ENCODE measurements around the gene CLMN. TPM values are rescaled to one million over a fixed set of nuclear protein-coding genes. Genes with fewer than 3 reads are reported as not detected.

CLMN gene
- polyA plus RNA-seq, 1 donor from 2014 or later: 0.57 TPM

DNA sequence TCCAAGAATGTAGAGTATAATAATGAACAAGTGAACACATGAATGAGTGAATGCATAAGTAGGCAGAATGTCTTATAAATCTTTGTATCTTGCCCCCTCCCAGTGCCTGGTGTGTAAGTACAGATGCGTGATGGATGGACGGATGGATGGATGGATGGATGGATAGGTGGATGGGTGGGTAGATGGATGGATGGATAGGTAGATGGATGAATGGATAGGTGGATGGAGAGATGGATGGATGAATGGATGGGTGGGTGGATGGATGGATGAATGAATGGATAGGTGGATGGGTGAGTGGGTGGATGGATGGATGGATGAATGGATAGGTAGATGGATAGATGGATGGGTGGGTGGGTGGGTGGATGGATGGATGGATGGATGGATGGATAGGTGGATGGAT is 74.4 kb downstream of the CLMN start:
- no peak overlapping the region for H3K4me2 ChIP-seq (ENCODE audit: low read length)
- TF ChIP-seq EP300 (conservative IDR thresholded peaks at IDR 0.05; ENCODE audit: poor library complexity, severe bottlenecking) (no peak), POLR2AphosphoS5 (IDR thresholded peaks at IDR 0.05) (no peak), MXI1 (conservative IDR thresholded peaks at IDR 0.05; ENCODE audit: poor library complexity, severe bottlenecking) (no peak), TAF1 (IDR thresholded peaks at IDR 0.05; ENCODE audit: low read depth) (no peak)
- TF ChIP-seq, protein P1, sequence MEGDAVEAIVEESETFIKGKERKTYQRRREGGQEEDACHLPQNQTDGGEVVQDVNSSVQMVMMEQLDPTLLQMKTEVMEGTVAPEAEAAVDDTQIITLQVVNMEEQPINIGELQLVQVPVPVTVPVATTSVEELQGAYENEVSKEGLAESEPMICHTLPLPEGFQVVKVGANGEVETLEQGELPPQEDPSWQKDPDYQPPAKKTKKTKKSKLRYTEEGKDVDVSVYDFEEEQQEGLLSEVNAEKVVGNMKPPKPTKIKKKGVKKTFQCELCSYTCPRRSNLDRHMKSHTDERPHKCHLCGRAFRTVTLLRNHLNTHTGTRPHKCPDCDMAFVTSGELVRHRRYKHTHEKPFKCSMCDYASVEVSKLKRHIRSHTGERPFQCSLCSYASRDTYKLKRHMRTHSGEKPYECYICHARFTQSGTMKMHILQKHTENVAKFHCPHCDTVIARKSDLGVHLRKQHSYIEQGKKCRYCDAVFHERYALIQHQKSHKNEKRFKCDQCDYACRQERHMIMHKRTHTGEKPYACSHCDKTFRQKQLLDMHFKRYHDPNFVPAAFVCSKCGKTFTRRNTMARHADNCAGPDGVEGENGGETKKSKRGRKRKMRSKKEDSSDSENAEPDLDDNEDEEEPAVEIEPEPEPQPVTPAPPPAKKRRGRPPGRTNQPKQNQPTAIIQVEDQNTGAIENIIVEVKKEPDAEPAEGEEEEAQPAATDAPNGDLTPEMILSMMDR (IDR thresholded peaks at IDR 0.05; ENCODE audit: poor library complexity, severe bottlenecking): no peak
- TF ChIP-seq, protein P2, sequence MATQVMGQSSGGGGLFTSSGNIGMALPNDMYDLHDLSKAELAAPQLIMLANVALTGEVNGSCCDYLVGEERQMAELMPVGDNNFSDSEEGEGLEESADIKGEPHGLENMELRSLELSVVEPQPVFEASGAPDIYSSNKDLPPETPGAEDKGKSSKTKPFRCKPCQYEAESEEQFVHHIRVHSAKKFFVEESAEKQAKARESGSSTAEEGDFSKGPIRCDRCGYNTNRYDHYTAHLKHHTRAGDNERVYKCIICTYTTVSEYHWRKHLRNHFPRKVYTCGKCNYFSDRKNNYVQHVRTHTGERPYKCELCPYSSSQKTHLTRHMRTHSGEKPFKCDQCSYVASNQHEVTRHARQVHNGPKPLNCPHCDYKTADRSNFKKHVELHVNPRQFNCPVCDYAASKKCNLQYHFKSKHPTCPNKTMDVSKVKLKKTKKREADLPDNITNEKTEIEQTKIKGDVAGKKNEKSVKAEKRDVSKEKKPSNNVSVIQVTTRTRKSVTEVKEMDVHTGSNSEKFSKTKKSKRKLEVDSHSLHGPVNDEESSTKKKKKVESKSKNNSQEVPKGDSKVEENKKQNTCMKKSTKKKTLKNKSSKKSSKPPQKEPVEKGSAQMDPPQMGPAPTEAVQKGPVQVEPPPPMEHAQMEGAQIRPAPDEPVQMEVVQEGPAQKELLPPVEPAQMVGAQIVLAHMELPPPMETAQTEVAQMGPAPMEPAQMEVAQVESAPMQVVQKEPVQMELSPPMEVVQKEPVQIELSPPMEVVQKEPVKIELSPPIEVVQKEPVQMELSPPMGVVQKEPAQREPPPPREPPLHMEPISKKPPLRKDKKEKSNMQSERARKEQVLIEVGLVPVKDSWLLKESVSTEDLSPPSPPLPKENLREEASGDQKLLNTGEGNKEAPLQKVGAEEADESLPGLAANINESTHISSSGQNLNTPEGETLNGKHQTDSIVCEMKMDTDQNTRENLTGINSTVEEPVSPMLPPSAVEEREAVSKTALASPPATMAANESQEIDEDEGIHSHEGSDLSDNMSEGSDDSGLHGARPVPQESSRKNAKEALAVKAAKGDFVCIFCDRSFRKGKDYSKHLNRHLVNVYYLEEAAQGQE (IDR thresholded peaks at IDR 0.05; ENCODE audit: borderline replicate concordance): no peak
- no peak overlapping the region for H2AFZ ChIP-seq (ENCODE audit: low read depth, low read length)

DNA sequence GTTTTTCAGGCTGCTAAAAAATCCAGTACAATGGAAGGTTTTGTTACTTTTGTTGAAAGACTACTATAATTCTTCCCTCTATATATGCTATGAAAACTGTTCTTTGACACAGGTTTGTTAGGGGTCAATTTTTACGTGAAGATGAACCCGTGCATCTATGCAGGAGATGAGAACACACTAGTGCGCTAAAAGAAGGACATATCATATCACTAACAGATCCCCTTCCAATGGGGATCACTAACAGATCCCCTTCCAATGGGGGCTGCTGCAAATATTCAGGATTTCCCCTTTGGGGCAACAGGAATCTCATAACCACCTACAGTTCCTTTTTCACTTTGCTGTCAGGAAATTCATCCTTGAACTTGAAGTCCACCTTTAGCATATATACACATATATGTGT is 75.1 kb downstream of the CLMN start:
- H4K20me1 ChIP-seq (ENCODE audit: insufficient read depth): no peaks in the 10 kb centered on the region
- H2AFZ ChIP-seq (ENCODE audit: low read depth, low read length): no peak overlapping the region
- no peaks in the 10 kb centered on the region for H3K9me3 ChIP-seq (ENCODE audit: low read length)
- H3K79me2 ChIP-seq (replicated peaks; ENCODE audit: insufficient read depth, low read length): no peaks in the 10 kb centered on the region
- H3K9me2 ChIP-seq (ENCODE audit: insufficient read depth, low read length): no peaks in the 10 kb centered on the region
- no peak overlapping the region for H3K27ac ChIP-seq (ENCODE audit: low read length)
- H3K4me2 ChIP-seq (ENCODE audit: low read length): no peak overlapping the region
- no peaks in the 10 kb centered on the region for H3F3A ChIP-seq (ENCODE audit: insufficient read depth, low read length, poor library complexity, severe bottlenecking)
- H3K4me3 ChIP-seq (ENCODE audit: low read length): no peak overlapping the region
- no peak overlapping the region for H3K9ac ChIP-seq (ENCODE audit: low read length)
- no peaks in the 10 kb centered on the region for H3K36me3 ChIP-seq (ENCODE audit: insufficient read depth, low read length)
- TF ChIP-seq EZH2 (IDR thresholded peaks at IDR 0.05; ENCODE audit: borderline replicate concordance, insufficient read depth, low read length, poor library complexity, severe bottlenecking) (no peak), POLR2AphosphoS5 (IDR thresholded peaks at IDR 0.05) (no peak), RAD21 (conservative IDR thresholded peaks at IDR 0.05) (no peak), SMC3 (conservative IDR thresholded peaks at IDR 0.05; ENCODE audit: poor library complexity) (no peak), MXI1 (conservative IDR thresholded peaks at IDR 0.05; ENCODE audit: poor library complexity, severe bottlenecking) (no peak), TAF1 (IDR thresholded peaks at IDR 0.05; ENCODE audit: low read depth) (no peak)
- TF ChIP-seq, protein P1 (IDR thresholded peaks at IDR 0.05; ENCODE audit: poor library complexity, severe bottlenecking): no peak
- TF ChIP-seq, protein P2 (IDR thresholded peaks at IDR 0.05; ENCODE audit: borderline replicate concordance): no peak
- H3K27me3 ChIP-seq (ENCODE audit: insufficient read depth, low read depth, low read length): no peaks in the 10 kb centered on the region

More for the DNA sequence above, 74.4 kb downstream of the CLMN start:
- H3K4me3 ChIP-seq (ENCODE audit: low read length): no peak overlapping the region
- H3K9me2 ChIP-seq (ENCODE audit: insufficient read depth, low read length): no peaks in the 10 kb centered on the region
- no peaks in the 10 kb centered on the region for H3K36me3 ChIP-seq (ENCODE audit: insufficient read depth, low read length)
- H3F3A ChIP-seq (ENCODE audit: insufficient read depth, low read length, poor library complexity, severe bottlenecking): no peaks in the 10 kb centered on the region
- H3K79me2 ChIP-seq (replicated peaks; ENCODE audit: insufficient read depth, low read length): no peaks in the 10 kb centered on the region
- no peak overlapping the region for H3K9ac ChIP-seq (ENCODE audit: low read length)
- H3K27me3 ChIP-seq (ENCODE audit: insufficient read depth, low read depth, low read length): no peaks in the 10 kb centered on the region
- H4K20me1 ChIP-seq (ENCODE audit: insufficient read depth): no peaks in the 10 kb centered on the region
- H3K9me3 ChIP-seq (ENCODE audit: low read length): no peaks in the 10 kb centered on the region
- no peak overlapping the region for H3K27ac ChIP-seq (ENCODE audit: low read length)

All from neural cell (in vitro differentiated cells).